GM18858 (cell line): ENCODE data around the gene AOC1.
A peak's percentile ranks its signal among the peaks of the same experiment; 100 is the strongest.
"Not testable (repeated sequence)": the region's sequence is repeated elsewhere in the genome, so short reads cannot be mapped to it uniquely, and the experiment has no call there.

Experiments used
- ATAC-seq: cut with Tn5 transposase; IDR thresholded peaks from one replicate; pipeline ENCODE4 v1.9.1; 2021; ENCODE audit not compliant: unreplicated experiment

Gene AOC1

GRCh38 chr7:150891740-150892139, 39.4 kb downstream of the AOC1 start:
- no peak for ATAC-seq

GRCh38 chr7:150895809-150896208, 43.5 kb downstream of the AOC1 start:
- ATAC-seq, result no peak

- no peak for ATAC-seq
Measured at GRCh38 chr7:150896562-150897209, 44.4 kb downstream of the AOC1 start.

GRCh38 chr7:150897502-150898474, 45.5 kb downstream of the AOC1 start:
- peak; percentile 43 for ATAC-seq

- ATAC-seq, result no peak
Measured at GRCh38 chr7:150898475-150899011, 46.2 kb downstream of the AOC1 start.

DNA sequence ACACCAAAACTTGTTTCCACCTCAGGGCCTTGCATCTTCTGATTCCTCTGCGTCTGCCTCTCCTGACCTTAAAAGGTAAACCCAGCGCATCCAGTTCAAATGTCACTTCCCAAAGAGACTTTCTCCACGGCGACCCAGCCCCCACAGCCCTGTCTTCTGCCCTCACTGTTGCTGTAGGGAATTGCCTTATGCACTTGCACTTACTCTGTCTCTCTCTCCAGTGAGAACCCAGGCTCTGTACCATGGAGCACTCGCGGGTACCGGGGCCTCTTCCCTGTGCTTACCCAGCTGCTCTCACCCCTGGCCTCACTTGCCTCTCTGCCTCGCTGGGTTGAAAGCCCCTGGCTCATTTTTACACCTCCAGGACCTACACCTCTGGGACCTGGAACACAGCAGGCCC, 48.4 kb downstream of the AOC1 start:
- ATAC-seq, result no peak

- ATAC-seq, result no peak
Measured at GRCh38 chr7:150901160-150902035, 49.1 kb downstream of the AOC1 start.

- ATAC-seq, result no peak
Measured at GRCh38 chr7:150902078-150903033, 50.0 kb downstream of the AOC1 start.

GRCh38 chr7:150903606-150904005, 51.3 kb downstream of the AOC1 start:
- ATAC-seq, result no peak

GRCh38 chr7:150904011-150904909, 51.9 kb downstream of the AOC1 start:
- ATAC-seq, result no peak

DNA sequence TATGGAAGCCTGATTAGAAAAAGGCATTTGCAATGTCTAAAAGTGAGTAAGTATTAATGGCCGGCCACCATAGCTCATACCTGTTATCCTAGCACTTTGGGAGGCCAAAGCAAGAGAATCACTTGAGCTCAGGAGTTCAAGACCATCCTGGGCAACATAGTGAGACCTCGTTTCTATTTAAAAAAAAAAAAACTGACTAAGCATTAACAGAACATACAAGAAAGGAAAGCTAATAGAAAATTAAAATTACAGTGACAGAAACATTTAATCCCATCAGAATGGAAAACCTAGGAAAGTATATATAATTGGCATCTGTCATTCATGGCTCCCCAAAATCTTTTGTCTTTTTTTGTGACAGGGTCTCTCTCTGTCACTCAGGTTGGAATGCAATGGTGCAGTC, 55.9 kb downstream of the AOC1 start:
- ATAC-seq, result no peak

DNA sequence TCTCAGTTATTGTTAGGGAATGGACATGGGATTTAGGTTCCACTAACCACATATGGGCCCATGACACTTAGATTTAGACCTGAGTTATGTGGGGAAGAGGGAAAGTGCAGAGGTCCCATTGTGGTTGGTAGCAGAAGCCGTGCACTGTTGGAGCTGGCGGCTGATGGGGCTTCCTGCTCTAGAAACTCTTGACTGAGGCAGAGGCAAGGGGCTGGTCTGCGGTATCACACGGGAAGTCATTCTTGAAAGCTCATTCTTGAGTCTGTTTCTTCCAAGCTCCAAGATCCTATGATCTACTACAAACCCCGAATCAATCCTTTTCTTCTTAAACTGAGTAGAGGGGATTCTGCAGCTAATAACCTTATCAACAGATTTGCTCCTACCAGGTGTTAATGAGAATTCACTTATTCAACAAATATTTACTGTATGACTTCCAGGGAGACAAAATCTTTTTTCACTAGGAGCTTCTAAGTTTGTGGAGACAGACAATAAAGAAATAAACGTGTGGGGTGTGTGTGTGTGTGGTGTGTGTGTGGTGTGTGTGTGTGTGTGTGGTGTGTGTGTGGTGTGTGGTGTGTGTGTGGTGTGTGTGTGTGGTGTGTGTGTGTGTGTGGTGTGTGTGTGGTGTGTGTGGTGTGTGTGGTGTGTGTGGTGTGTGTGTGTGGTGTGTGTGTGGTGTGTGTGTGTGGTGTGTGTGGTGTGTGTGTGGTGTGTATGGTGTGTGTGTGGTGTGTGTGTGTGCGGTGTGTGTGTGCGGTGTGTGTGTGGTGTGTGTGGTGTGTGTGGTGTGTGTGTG, 57.1 kb downstream of the AOC1 start:
- ATAC-seq, result no peak

DNA sequence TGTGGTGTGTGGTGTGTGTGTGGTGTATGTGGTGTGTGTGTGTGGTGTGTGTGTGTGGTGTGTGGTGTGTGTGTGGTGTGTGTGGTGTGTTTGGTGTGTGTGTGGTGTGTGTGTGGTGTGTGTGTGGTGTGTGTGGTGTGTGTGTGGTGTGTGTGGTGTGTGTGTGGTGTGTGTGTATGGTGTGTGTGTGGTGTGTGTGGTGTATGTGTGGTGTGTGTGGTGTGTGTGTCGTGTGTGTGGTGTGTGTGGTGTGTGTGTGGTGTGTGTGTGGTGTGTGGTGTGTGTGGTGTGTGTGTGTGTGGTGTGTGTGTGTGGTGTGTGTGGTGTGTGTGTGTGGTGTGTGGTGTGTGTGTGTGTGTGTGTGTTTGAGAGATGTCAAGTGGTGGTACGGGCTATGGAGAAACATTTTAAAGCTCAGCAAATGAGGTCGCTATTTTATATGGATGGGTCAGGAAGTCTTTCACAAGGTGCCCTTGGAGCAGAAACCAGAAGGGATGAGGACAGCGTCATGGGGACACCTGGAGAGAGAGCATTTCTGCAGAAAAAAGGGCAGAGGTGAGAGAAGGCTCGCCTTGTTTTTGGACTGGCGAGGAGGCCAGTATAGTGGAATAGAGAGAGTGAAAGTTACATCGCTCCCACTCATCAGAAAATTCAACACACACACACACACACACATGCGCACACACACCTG, 58.1 kb downstream of the AOC1 start:
- ATAC-seq, result not testable (repeated sequence)

GRCh38 chr7:150910996-150911422, 58.7 kb downstream of the AOC1 start:
- ATAC-seq, result no peak
